T-helper 9 cell (primary cell): ENCODE data around the gene RBM44.

Experiments used
- DNase-seq: peaks from one replicate; pipeline ENCODE4 v3.0.0-alpha.2; 2020

RBM44 gene

DNA sequence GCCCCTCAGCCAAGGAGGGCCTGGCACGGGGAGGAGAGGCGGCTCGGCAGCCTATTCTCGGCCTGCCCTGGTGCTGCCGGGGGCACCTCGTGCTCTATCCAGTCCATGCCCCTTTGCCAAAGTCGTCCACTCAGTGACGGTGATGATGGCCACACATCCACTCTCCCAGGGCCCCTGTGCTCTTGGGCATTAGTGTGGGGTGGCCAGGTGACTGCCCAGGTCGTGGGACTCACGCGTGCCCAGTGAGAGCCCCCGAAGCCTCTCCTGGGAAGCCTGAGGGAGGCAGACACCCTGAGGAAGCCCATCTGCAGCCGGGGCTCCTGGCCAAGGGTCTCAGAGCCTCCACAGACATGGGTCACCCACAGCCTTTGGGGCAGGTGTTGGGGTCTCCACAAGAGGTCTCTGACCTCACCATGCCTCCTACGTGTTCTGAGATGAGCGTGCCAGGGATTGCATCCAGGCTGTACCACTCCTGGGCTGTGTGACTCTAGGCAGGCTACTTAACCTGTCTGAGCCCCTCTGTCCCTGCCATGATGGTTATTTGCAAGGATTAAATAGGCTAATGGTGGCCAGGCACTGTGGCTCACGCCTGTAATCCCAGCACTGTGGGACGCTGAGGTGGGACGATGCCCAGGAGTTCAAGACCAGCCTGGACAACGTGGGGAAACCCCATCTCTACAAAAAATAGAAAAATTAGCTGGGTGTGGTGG, 73.8 kb downstream of the RBM44 start:
- DNase-seq, result no peak

DNA sequence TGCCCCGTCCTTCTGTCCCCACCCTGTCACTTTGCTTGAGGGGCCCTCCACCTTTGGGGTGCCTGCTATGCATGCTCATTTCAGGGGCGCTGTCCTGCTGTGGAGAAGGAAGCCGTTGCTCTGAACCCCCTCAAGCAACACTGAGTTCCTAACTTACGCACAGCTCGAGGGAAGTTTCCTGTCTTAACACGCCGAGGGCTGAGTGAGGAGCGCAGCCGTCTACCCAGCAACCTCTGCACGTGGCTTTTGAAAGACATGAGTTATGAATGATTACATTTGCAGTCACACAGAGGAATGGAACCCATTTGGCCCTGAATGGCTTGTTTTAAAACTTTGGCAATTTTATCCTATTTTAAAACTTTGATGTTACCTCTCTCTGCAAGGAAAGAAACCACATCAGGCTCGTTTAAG, 74.8 kb downstream of the RBM44 start:
- DNase-seq, result no peak

DNA sequence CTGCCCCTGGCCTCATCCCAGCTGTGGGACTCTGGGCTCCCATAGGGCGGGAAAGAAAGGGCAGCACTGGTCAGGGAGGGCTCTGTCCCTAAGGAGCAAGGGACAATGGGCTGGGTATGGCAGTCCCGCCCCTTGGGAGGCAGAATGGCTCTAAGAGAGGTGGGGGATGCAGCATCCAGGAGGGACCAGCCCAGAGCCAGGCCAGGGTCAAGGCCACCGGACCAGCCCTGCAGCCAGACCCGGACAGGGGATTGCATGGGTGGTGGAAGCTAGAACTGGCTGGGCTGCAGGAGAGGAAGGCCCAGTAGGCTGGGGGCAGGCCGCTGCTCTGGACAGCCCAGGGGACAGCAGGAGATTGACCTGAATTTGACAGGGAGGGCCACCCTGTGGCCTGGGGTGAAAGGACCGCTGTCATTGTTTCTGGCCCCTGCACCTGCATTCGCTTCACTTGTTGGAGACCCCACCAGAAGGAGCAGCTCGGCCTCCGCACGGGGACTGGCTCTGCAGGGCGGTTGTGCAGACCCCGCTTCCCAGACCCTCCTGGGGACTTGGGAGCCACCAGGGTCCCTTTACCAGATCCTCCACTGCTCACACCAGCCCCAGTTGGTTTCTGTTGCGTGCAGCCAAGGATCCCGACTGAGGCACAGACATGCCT, 75.4 kb downstream of the RBM44 start:
- no peak for DNase-seq

DNA sequence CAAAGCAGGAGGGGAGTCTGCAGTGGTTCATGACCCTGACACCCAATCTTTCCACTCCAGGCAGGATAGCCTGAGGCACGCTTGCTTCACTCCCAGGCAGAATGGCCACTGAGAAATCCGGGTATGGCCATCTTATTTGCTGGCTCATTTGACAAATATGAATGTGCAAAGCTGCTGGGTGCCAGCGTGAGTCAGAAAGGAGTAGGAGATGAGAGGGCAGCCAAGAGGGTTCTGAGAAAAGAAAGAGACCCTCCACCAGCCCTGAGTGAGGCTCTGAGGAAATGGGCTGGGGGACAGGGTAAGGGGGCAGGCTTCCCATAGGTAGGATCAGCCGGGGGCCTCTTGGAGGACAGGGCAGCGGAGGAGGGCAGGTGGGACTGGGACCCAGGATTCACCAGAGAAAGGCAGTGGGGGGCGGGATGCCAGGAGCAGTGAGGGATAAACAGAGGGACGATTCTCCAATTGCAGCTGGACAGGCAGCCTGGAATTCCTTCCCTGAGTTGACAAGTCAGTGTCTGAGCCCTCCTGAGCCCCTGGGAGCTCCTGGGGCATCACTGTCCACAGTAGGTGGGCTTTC, 76.1 kb downstream of the RBM44 start:
- DNase-seq, result no peak

DNA sequence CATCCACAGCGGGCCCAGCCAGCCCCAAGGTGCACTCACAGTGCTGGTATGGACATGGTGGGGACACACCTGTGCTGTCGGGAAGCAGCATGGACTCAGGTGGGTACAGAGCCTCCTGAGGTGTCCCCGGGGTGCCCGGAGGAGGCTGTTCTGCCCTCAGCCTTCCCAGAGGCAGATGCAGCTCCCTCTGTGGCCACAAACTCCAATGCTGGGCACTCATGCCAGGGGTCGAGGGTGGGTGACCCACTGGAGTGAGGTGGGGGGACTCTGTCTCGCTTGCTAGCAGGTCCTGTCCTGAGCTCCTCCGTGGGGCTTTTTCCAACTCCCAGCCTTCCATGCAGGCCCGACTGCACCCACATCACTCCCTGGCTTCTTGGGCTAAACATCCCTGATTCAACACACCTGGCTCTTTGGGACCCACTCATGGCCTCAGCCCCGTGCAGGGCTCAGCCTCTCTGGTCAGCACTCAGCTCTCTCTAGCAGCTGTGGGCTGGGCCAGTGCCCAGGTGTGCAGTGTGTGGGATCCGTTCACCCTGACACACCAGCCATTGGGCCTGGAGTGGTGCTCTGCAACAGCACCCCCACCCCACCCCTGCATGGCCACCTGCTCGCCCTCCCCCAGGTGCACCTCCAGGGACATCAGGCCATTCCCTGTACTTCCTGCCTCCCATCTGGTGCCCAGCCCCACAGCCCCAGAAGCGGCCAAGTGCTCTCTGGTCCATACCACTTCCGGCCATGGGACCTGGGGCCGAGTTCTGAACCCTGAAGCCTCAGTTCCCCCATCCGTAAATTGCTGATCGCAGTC, 76.9 kb downstream of the RBM44 start:
- no peak for DNase-seq

DNA sequence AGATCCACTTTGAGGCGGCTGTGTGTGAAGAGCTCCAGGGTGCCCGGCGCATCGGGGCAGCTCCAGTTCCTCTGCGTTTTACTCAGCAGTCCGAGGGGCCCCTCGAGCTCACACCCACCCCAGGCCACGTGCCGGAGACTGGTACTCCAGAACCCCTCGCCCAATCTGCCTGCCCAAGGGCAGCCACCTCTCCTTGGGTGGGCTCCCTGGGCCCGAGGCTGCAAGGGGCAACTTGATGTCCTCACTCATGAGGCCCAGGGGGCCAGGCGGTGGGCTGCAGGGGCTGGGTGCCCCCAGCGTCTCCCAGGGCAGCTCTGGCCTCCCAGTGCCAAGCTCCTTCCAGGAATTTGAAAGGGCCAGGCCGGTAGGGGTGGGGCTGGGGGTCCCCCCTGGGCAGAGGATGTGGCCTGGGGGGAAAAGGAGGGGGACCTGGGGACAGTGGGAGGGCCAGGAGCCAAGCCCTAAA, 77.5 kb downstream of the RBM44 start:
- DNase-seq, result no peak

DNA sequence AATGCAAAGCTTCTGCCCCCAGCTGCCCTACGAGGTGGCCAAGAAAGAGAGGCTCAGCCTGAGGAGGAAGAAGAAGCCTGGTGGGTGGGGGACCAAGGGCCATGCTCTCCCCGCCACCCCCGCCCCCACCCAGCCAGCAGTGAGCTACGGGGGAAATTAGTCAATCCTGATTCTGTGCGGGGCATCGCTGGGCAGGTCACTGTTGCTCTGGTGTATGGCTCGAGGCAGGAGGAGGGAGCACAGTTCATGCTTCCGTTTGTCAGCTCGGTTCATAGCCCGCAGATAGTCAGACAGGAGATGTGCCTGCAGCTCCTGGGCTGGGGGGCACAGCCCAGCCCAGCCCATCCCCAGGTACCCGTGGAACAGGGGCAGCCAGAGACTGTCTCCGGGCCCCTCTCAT, 78.0 kb downstream of the RBM44 start:
- DNase-seq, result no peak

DNA sequence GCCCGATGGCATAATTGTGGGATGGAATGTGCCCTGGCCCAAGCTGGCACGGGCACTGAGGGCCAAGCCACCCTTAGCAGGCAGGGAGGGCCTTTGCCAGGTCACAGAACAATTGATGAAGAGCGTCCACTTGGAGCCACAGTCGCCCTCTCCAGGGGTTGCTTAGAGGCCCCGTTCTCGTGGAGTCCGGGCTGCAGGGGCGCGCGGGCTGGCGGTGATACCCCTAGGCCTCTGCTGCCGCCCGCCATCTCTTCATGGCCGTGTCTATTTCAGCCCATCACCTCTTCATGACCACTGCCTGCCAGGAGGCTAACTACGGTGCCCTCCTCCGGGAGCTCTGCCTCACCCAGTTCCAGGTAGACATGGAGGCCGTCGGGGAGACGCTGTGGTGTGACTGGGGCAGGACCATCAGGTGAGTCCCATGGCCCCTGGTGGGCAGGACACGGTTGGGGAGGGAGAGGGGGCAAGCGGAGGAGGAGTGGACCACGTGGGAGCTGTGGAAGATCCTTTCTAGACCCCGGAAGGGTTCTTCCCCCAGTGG, 78.4 kb downstream of the RBM44 start:
- DNase-seq, result no peak

DNA sequence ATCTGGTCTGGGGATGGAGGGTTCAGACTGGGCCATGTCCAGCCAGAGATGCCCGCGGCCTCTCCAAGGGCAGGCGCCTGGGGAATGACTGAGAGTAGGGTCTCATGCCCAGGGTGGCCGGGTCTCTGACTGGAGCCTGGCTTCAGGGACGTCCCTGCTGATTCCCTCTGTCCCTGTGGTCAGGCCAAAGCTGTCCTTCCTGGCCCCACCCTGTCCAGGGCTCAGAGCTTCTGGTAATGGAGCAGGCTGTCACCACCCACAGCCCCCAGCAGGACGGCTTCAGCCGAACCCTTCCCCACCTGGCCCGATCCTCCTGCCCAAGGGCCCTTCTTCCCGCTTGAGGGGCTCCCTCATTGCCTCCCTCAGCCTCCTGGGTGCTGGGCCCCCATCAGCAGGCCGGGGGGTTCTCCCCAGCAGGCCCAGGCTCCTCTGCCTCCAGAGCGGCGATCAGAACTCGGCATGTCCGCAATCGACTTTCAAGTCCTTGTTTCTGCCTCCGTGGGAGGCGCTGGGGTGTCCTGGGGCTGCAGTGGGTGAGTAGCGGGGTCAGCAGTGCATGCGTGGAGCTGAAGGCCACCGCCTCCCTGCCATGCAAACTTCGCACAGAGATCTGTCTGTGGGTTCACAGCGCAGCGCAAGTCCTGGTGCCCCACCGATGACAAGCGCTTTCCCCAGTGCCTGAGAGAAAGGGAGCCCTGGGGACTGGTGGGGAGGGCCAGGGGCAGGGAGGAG, 79.2 kb downstream of the RBM44 start:
- no peak for DNase-seq

DNA sequence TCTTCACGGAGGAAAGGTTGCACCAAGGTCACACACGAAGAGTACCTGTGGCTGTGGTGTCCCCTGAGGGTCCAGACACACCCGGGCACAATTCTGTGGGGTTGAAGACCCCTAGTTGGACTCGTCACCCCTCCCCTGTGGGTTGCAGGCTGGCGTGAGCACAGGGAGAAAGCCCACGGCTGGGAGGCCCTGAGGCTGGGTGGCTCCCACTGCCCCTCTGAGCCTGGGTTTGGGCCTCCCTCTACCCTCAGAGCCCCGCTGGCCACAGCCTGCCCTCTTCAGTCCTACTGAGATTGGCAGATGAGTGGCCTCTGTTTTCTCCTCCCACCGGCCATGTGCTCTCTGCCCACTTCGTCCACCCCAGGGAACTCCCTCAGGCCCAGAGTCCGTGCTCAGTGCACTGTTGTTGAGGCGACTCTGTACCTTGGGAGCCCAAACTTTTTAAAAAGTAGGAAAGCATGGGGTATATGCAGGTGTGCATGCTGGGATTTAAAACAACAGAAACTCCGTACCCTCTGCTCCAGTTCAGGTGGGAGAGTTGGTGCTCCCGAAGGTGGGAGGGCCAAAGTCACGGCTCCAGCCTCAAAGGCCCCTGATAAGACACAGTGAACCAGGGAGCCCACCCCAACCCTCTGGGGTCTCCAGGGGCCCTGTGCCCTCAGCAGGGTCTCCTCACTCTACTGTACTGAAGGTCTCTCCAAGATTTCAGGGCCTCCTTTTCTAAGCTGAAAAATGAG, 79.9 kb downstream of the RBM44 start:
- DNase-seq, result no peak

DNA sequence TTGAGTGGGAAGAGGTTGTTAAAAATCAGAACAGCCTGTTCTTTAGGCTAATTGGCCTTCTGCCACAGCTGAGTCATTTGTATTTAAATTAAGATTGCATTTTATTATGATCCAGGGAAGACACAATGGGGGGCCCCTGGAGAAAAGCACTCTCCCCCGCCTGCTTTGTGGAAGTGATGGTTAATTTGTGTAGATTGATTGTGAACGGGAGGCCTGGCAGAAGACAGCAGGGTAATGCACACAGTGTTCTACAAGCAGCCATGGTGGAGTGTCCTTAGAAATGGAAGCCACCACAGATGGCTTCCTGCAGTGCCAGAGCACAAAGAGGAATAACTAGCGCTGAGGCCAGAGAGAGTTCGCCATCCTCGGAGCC, 80.5 kb downstream of the RBM44 start:
- no peak for DNase-seq

DNA sequence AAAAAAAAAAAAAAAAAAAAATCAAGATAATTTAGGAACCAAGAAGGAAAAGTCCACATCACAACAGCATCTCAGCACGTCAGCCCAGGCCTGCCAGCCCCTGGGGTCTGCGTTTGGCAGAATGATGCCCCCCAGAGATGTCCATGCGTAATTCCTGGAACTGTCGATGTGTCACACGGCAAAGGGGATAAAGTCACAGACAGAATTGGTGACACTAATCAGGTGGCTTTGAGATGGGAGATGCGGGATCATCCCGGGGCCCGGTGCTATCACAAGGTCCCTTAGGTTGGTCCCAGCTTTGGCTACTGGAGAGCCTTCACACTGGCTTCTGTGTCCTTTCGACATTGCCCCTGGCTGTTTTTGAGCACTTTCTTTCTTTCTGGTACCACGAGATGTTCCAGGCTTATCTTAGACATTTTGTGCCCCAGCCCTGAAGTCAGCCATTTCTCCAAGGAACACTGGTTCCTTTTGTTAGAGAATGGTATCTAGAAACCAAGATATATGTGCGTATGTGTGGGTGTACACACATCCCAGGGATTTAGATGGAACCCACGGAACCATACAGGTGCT, 81.5 kb downstream of the RBM44 start:
- no peak for DNase-seq

DNA sequence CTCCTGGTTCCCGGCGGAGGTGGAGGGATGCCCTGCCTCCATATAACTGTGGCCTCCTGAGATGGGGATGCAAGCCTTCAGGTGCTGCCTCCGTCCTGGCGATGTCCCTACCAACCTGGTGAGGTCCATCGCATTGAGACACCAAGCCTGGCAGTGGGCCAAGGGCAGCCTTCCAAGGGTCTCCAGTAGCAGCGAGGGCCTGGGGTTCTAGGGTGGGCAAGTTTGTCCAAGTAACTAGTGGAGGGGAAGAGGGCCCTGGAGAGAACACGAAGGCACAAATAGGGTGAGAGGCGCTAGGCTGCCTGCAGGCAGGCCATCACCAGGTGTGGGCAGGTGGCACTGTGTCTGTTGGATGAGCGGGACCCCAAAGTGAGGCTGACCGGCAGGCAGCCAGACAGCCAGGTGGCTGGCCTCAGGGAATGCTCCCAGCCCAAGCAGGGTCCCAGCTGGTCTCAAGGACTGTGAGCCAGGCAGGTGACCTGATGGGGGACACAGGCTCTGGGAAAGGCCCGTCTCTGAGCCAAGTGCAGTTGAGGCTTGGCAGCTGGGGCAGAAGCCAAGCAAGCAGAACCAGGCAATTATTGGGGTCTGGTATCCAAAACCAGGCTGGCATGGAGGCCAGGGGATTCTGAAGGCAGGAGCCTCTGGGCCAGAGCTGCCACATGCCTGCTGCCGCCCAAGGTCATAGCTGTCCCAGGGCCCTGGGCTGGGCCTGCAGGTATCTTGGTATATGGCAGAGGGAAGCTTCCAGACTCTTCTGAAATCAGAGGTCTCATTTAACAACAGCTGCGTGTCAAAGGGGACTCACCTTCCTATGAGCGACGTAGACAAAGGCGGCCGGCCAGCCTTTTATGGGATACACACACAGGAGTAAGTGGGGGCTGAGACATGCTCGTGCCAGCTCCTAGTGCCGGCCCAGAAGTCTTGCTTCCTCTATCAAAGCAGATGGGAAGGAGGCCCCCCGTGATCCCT, 84.2 kb downstream of the RBM44 start:
- DNase-seq, result no peak

DNA sequence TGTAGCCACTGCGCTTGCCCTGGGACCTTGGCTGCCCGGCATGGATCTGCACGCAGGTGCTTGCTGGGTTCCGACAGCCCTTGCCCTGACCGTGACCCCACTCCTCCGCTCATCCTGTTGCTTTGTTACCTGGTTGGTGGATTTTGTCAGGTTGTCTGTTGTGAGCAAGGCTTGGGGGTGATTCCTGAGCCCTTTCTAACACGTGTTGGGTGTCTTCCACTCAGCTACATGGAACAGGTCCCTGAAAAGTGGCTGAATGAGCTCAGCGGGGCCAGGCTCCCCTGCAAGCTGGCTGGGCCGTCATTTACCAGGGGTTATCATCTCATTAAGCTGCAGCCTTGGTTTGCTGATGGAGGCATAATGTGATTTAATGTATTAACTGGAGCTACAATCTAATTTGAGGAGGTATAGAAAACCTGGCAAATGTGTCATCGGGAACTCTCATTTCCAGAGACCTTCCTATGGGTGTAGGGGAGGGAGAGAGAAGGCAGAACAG, 85.4 kb downstream of the RBM44 start:
- DNase-seq, result no peak

DNA sequence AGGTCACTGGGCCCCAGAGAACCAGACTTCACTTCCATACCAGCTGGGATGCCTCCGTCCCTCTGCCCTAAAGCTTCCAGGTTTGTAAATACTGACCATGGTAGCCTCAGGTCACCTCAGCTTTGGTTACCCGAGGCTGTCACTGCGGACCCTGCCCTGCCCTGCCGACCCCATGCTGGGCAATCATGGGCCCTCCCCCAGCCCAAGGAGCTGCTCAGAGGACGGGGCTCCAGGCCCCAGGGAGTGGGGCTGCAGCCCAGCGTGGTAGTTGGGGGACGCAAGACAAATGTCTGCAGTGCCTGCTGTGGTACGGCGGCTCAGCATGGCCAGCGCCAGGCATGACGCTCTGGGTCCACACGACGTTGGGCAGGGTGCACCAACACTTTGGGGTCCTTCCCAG, 86.1 kb downstream of the RBM44 start:
- DNase-seq, result no peak

DNA sequence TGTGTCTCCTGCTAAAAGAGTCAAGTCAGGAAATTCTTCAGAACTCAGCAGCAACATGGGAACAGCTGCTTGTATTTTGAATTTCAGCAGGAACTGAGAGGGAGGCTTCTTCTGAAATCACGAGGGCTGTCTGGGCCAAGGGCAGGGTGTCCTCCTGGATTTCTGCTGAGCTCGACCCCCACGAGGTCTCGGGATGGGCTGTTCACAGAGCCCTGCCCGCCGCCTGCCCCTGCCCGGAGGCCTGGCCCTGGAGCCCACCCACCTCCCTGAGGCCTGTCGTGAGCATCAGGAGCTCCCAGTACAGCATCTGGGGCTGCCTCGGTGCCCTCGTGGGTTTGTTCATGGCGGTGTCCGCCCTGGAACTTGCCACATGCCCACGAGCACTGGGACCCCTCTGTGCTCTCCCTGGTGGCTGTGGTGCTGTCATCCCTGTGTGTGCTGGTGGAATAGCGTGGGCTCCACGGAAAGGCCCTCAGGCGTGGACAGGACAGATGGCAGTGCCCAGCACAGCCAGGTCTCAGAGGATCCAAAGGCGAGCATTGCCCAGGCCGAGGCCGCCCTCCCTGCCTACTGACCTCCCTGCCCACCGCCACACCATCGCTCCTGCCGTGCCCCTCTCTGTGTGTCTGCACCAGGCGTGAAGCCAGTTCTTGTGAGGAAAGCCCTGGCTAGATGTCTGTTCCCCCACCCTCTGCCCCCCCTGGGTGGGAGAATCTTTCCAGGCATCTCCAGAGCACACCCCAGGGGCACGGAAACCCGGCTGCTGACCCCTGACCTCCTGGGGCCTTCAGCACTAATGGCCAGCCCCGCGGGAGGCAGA, 86.7 kb downstream of the RBM44 start:
- no peak for DNase-seq

DNA sequence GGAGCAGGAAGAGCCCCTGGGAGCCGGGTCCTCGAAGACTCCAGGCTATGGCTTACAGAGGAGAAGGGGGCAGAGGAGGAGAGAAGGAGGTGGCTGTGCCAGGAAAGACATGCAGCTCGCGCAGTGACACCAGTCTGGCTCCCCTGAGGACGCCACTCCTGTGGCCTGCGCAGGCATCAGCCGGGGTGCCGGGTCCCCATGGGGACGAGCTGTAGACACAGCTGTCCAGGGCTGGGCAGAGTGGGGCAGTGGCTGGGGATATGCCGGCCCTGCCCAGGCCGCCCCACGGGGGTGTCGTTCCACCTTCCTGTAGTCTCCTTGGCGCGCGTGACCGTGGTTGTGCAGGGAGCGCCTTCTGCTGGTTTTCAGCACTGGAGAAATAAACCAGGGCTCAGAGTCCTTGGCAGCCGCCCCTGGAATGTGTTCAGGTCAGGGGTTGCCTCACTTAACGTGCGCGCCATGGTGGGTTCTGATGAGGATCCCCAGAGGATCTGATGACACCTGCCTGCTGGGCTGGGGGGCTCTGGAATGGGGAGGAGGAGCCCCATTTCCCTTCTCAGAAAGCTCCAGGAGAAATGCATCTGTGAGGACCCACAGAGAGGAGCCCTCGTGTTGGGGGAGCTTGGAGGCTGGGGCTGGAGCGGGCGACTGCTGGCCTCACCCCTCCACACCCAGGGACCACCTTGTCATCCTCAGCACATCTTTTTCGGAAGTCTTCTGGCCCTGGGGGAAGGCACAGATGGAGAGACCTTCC, 87.5 kb downstream of the RBM44 start:
- no peak for DNase-seq
